KBM-7 (cell line): ENCODE measurements around the gene PLIN1.

Experiments used
- DNase-seq: peaks from one replicate; pipeline ENCODE4 v3.0.0-alpha.2; 2015
- in situ Hi-C: fragments of 300-500 bp; cut with MboI; formaldehyde crosslinking; loops from 2 replicates; pipeline ENCODE4 v1.14.3; 2020; ENCODE audit warnings: low sequenced_read_pairs, low pct_unique_long_range_greater_than_20kb, mixed read lengths

Gene PLIN1

GRCh38 chr15:89674526-89674925 lies 4.6 kb downstream of the PLIN1 start:
- DNase-seq, result no peak
- in situ Hi-C loops, result no loop called here

GRCh38 chr15:89673165-89673512 lies 6.0 kb downstream of the PLIN1 start:
- in situ Hi-C loops, result no loop called here
- peak; percentile 42 for DNase-seq

GRCh38 chr15:89672221-89673164 lies 6.7 kb downstream of the PLIN1 start:
- in situ Hi-C loops, result no loop called here

GRCh38 chr15:89671687-89672086 lies 7.5 kb downstream of the PLIN1 start:
- in situ Hi-C loops, result no loop called here
- no peak for DNase-seq

More at GRCh38 chr15:89672221-89673164, 6.7 kb downstream of the PLIN1 start:
- DNase-seq, result no peak

GRCh38 chr15:89670971-89671560 lies 8.1 kb downstream of the PLIN1 start:
- in situ Hi-C loops, result no loop called here
- DNase-seq, result no peak

GRCh38 chr15:89669941-89670340 lies 9.2 kb downstream of the PLIN1 start:
- DNase-seq, result no peak
- in situ Hi-C loops, result no loop called here

- no peak for DNase-seq
These were observed 9.8 kb downstream of the PLIN1 start for GRCh38 chr15:89669309-89669865.

GRCh38 chr15:89668171-89668570 lies 11.0 kb downstream of the PLIN1 start:
- in situ Hi-C loops, result no loop called here
- DNase-seq, result no peak

More at GRCh38 chr15:89669309-89669865, 9.8 kb downstream of the PLIN1 start:
- in situ Hi-C loops, result no loop called here

GRCh38 chr15:89667706-89667960 lies 11.5 kb downstream of the PLIN1 start:
- in situ Hi-C loops, result no loop called here
- DNase-seq, result no peak

GRCh38 chr15:89666858-89667705 lies 12.1 kb downstream of the PLIN1 start:
- in situ Hi-C loops, result no loop called here
- DNase-seq, result no peak

- in situ Hi-C loops, result no loop called here
- no peak for DNase-seq
These were observed 12.8 kb downstream of the PLIN1 start for GRCh38 chr15:89666184-89666857.

- in situ Hi-C loops, result no loop called here
- no peak for DNase-seq
These were observed 13.6 kb downstream of the PLIN1 start for GRCh38 chr15:89665449-89666181.

- in situ Hi-C loops, result no loop called here
- DNase-seq, result no peak
These were observed 14.5 kb downstream of the PLIN1 start for GRCh38 chr15:89664441-89665350.

GRCh38 chr15:89662893-89663626 lies 16.1 kb downstream of the PLIN1 start:
- in situ Hi-C loops, result no loop called here
- DNase-seq, result no peak

- in situ Hi-C loops, result no loop called here
- DNase-seq, result no peak
These were observed 18.6 kb downstream of the PLIN1 start for GRCh38 chr15:89660556-89660955.

GRCh38 chr15:89659295-89659694 lies 19.9 kb downstream of the PLIN1 start:
- DNase-seq, result no peak
- in situ Hi-C loops, result no loop called here

GRCh38 chr15:89657686-89658200 lies 21.4 kb downstream of the PLIN1 start:
- no peak for DNase-seq
- in situ Hi-C loops, result no loop called here
